GM12878 (cell line): ENCODE results near the gene RANBP1. TPM values are rescaled to one million over a fixed set of nuclear protein-coding genes. Genes with fewer than 3 reads are reported as not detected.

ENCODE experiments used
- ATAC-seq: fragments of 200-7000 bp; cut with Tn5 transposase; 3 replicates; pipeline ENCODE4 v1.9.1; 2020; ENCODE audit warnings: mild to moderate bottlenecking, moderate library complexity
- Bru-seq: library from RNA; stranded (reverse); fragments of 400-500 nt; gene quantifications from one replicate; lab custom pipeline; 2021; lab: Mats Ljungman, UMichigan
- BruChase-seq, 2 experiments: library from RNA; stranded (reverse); fragments of 400-500 nt; gene quantifications; one replicate each; lab custom pipeline; 2021; lab: Mats Ljungman, UMichigan
- BruUV-seq: library from RNA; stranded (reverse); fragments of 400-500 nt; replicated peaks from 2 replicates; lab custom pipeline; 2021; lab: Mats Ljungman, UMichigan
- CTCF ChIA-PET: fragments of 300-600 bp; sonication (Branson Sonifier 250); formaldehyde crosslinking; extraction: SDS; loops from one replicate; lab custom pipeline; 2021; ENCODE audit warnings: inconsistent platforms; lab: Yijun Ruan, JAX
- POLR2A ChIA-PET: fragments of 350-600 bp; formaldehyde crosslinking; extraction: SDS; loops from one replicate; lab custom pipeline; 2021; ENCODE audit warnings: inconsistent platforms; lab: Charles Lee
- RAD21 ChIA-PET: fragments of 300-600 bp; sonication (Branson Sonifier 250); formaldehyde crosslinking; loops from one replicate; lab custom pipeline; 2023; ENCODE audit warnings: antibody characterized with exemption; ENCODE audit not compliant: unreplicated experiment; lab: Charles Lee
- SMC1A ChIA-PET: fragments of 300-600 bp; sonication (Branson Sonifier 250); formaldehyde crosslinking; loops from one replicate; lab custom pipeline; 2023; ENCODE audit not compliant: unreplicated experiment, uncharacterized antibody; lab: Charles Lee
- DNase-seq: peaks from one replicate; pipeline ENCODE4 v3.0.0-alpha.2; 2011; ENCODE audit warnings: low read depth, low spot score
- FAIRE-seq: peaks from 3 replicates; lab custom pipeline; 2011; peaks lifted over from hg19 to GRCh38; lab: Jason Lieb, UNC
- H2AFZ ChIP-seq: 2 replicates; pipeline ENCODE4 v1.6.0; 2011; ENCODE audit warnings: low read depth, low read length, control low read depth; ENCODE audit not compliant: control insufficient read depth
- H3K27ac ChIP-seq: 2 replicates; pipeline ENCODE4 v1.5.1; 2011; ENCODE audit warnings: control low read depth; ENCODE audit not compliant: control insufficient read depth, insufficient read depth
- H3K27me3 ChIP-seq, 2 experiments: replicated peaks in 1 of 2; 2 replicates each; pipeline versions ENCODE4 v1.6.0 to v1.6.1; 2011; ENCODE audit warnings: low read length in 1 of 2; ENCODE audit not compliant: control insufficient read depth in 2 of 2, insufficient read depth in 2 of 2
- H3K36me3 ChIP-seq, 2 experiments: 2 replicates each; pipeline ENCODE4 v1.5.1; 2011; ENCODE audit warnings: low read length in 1 of 2; ENCODE audit not compliant: control insufficient read depth in 2 of 2, insufficient read depth in 2 of 2
- H3K4me1 ChIP-seq: 2 replicates; pipeline ENCODE4 v1.6.1; 2011; ENCODE audit warnings: mild to moderate bottlenecking, low read length, moderate library complexity, mixed read lengths; ENCODE audit not compliant: control insufficient read depth, insufficient read depth
- H3K4me2 ChIP-seq: 2 replicates; pipeline ENCODE4 v1.6.0; 2011; ENCODE audit warnings: control low read depth; ENCODE audit not compliant: control insufficient read depth, insufficient read depth
- H3K4me3 ChIP-seq: fragments of 200-600 bp; sonication (generic); 2 replicates; pipeline ENCODE4 v1.5.1; 2016
- H3K79me2 ChIP-seq: 2 replicates; pipeline ENCODE4 v1.6.0; 2011; ENCODE audit warnings: low read length; ENCODE audit not compliant: control insufficient read depth, insufficient read depth
- H3K9ac ChIP-seq: 2 replicates; pipeline ENCODE4 v1.8.0; 2011; ENCODE audit warnings: low read length, control low read depth, mixed read lengths; ENCODE audit not compliant: control insufficient read depth, insufficient read depth
- H3K9me3 ChIP-seq: replicated peaks from 3 replicates; pipeline ENCODE4 v1.5.1; 2011; ENCODE audit warnings: mild to moderate bottlenecking, low read length; ENCODE audit not compliant: control insufficient read depth, insufficient read depth
- H4K20me1 ChIP-seq: 2 replicates; pipeline ENCODE4 v1.6.0; 2011; ENCODE audit not compliant: control insufficient read depth, insufficient read depth
- BACH1 ChIP-seq: fragments of 450-650 bp; IDR thresholded peaks from 2 replicates; pipeline ENCODE4 v1.6.1; 2017; ENCODE audit warnings: mild to moderate bottlenecking, borderline replicate concordance
- BCL11A ChIP-seq: IDR thresholded peaks from 2 replicates; pipeline ENCODE4 v1.6.1; 2011; ENCODE audit warnings: low read depth, low read length
- NR2C1 ChIP-seq: fragments of 450-650 bp; IDR thresholded peaks from 2 replicates; pipeline ENCODE4 v1.6.1; 2017; ENCODE audit warnings: antibody characterized with exemption, mild to moderate bottlenecking, moderate library complexity
- WGBS: methylation state at CpG from one replicate; pipeline ENCODE4 v1.1.6; 2016; ENCODE audit warnings: low lambda C conversion rate; ENCODE audit not compliant: insufficient replicate concordance, insufficient coverage; ENCODE audit errors: missing lambda C conversion rate; 5-methylcytosine and 5-hydroxymethylcytosine counted together
- in situ Hi-C: fragments of 300-500 bp; cut with MboI; formaldehyde crosslinking; loops from 9 replicates; pipeline ENCODE4 v1.14.3; 2018; ENCODE audit warnings: mixed read lengths
- intact Hi-C: fragments of 100-400 bp; cut with micrococcal nuclease; formaldehyde crosslinking; loops from one replicate; pipeline ENCODE4 v1.14.2; 2022; ENCODE audit not compliant: unreplicated experiment
- long read RNA-seq, 2 experiments: library from polyadenylated mRNA; unstranded; transcript quantifications; one replicate each; pipeline ENCODE4 v2.0.0, GENCODE V29; 2019 to 2020
- polyA minus RNA-seq, 3 experiments: library from RNA; depleted of rRNA, polyadenylated mRNA; stranded (reverse); fragments of >200 nt; gene quantifications; 2 replicates each; pipeline ENCODE4 v1.2.3, GENCODE V29; 2011
- polyA plus RNA-seq, 11 experiments: library from polyadenylated mRNA; depleted of rRNA in 4 of 11; unstranded in 6 of 11; stranded (reverse) in 5 of 11; fragments of >200 nt; fragmentation: Nextera tagmentation in 4 of 11; fragmentation: Illumina TruSeq in 1 of 11; extraction: Ambion mirVana in 4 of 11; extraction: Trizol in 1 of 11; gene quantifications; 1 replicate in 1 of 11; 2 replicates in 10 of 11; pipeline versions ENCODE4 v1.2.1 to v1.2.3, GENCODE V29; 2011 to 2016; ENCODE audit warnings: inconsistent platforms in 2 of 11, missing spikeins in 2 of 11, low read depth in 1 of 11
- total RNA-seq, 4 experiments: library from RNA; depleted of rRNA in 3 of 4; stranded (reverse); fragments of >200 nt in 3 of 4; fragmentation: Illumina TruSeq in 1 of 4; extraction: Trizol in 1 of 4; gene quantifications; 2 replicates each; pipeline versions ENCODE4 v1.2.1 to v1.2.3, GENCODE V29; 2013 to 2021

Gene RANBP1
- total RNA-seq (2013; cell fraction: nucleolus; rRNA removed) = 74.7 and 76.8 TPM in 2 replicates
- 415 and 441 TPM in 2 replicates for total RNA-seq (2014; rRNA removed)
- 365 and 396 TPM in 2 replicates for total RNA-seq (2014; rRNA removed; fragmentation: Illumina TruSeq; extraction: Trizol)
- total RNA-seq (2021) = 378 and 379 TPM in 2 replicates
- polyA plus RNA-seq (2011; ENCODE audit: low read depth) = 113 TPM
- polyA plus RNA-seq (2011; rRNA removed) = 207 and 270 TPM in 2 replicates
- 417 and 421 TPM in 2 replicates for polyA plus RNA-seq (2011; cell fraction: cytosol; rRNA removed)
- 245 and 344 TPM in 2 replicates for polyA plus RNA-seq (2011; cell fraction: nucleus; rRNA removed)
- polyA plus RNA-seq (2012) = 160 and 180 TPM in 2 replicates
- 301 and 393 TPM in 2 replicates for polyA plus RNA-seq (2014; fragmentation: Illumina TruSeq; extraction: Trizol)
- polyA plus RNA-seq (2014; fragmentation: Nextera tagmentation; extraction: Ambion mirVana) = 100 to 1,000 TPM in 1 of 2 experiments, 10 to 100 TPM in 1; 55.3 to 137 TPM
- 512 and 514 TPM in 2 replicates for polyA plus RNA-seq (2014; rRNA removed)
- 100 to 1,000 TPM; 800 to 808 TPM for polyA plus RNA-seq (2016; fragmentation: Nextera tagmentation; extraction: Ambion mirVana)
- 168 and 187 TPM in 2 replicates for polyA minus RNA-seq (2011; rRNA and poly(A)+ RNA removed)
- polyA minus RNA-seq (2011; cell fraction: cytosol; rRNA and poly(A)+ RNA removed) = 103 and 116 TPM in 2 replicates
- 36.8 and 71.0 TPM in 2 replicates for polyA minus RNA-seq (2011; cell fraction: nucleus; rRNA and poly(A)+ RNA removed)
- Bru-seq, nascent RNA = percentile 75 among the genes with signal in this experiment
- percentile 93 among the genes with signal in this experiment for BruChase-seq, experiment 1, labeled RNA remaining after a 6-hour chase
- BruChase-seq, experiment 2, labeled RNA remaining after a 2-hour chase = percentile 85 among the genes with signal in this experiment
- long read RNA-seq, experiment 1, transcript RANBP1-201 (6 exons, 837 nt) = major isoform, 171 of 302 reads
- long read RNA-seq, experiment 1, transcript RANBP1-202 (6 exons, 1,132 nt) = minor isoform, 111 of 302 reads
- long read RNA-seq, experiment 1, partial matches to known transcripts = 8 of 302 reads
- long read RNA-seq, experiment 1, other reads (novel, unspliced or antisense) = 10 of 302 reads
- long read RNA-seq, experiment 2, transcript RANBP1-202 (6 exons, 1,132 nt) = minor isoform, 110 of 346 reads
- long read RNA-seq, experiment 2, transcript RANBP1-201 (6 exons, 837 nt) = major isoform, 200 of 346 reads
- long read RNA-seq, experiment 2, partial matches to known transcripts = 19 of 346 reads
- long read RNA-seq, experiment 2, other reads (novel, unspliced or antisense) = 11 of 346 reads

GRCh38 chr22:20115691-20116375 is at the start of gene RANBP1:
TSS of gene RANBP1 (plus strand) at chr22:20116104. CDS start at chr22:20116185, 81 bp downstream.
- Histone ChIP-seq H3K79me2 (peaks cover 59% of the 10 kb centered on the region), H3K27me3 (no peaks in the 10 kb centered on the region), H3K9ac (peak within 1 kb of the TSS; percentile 91), H3K4me3 (peak within 1 kb of the TSS; percentile 83), H3K27ac (peak within 1 kb of the TSS; percentile 91), H4K20me1 (0 out of 2 replicates have a peak, but pooled peaks cover 2% of the 10 kb centered on the region), H3K36me3 (peaks cover 32 to 44% of the 10 kb centered on the region in 2 experiments), H3K4me1 (peaks cover 33% of the 10 kb centered on the region), H3K9me3 (no peaks in the 10 kb centered on the region), H2AFZ (peak within 1 kb of the TSS; percentile 76), H3K4me2 (peak within 1 kb of the TSS; percentile 96)
- FAIRE-seq (no peak), ATAC-seq (no peak), DNase-seq (no peak)
- ChIA-PET RAD21 (no interaction called here), CTCF (interaction anchor here (1.5 kb wide), 1 partner anchor 37 kb away, joined by 3 read pairs; no protein-coding TSS in a partner anchor), POLR2A (no interaction called here), SMC1A (no interaction called here)
- in situ Hi-C loops (no loop called here), intact Hi-C loops (loop anchor here (5.0 kb wide), 1 partner anchor 144 kb away; no protein-coding TSS in a partner anchor)
- no TSS peak for BruUV-seq
- WGBS = 62% methylated on average over 30 of the region's 30 CpGs
- 0 out of 2 replicates have a peak, but pooled peaks have one; percentile 11 for TF ChIP-seq BACH1
- no peak for TF ChIP-seq BCL11A
- no peak for TF ChIP-seq NR2C1
